Sigmoid colon (tissue), 4 donors: Measurements from ENCODE around the gene FBXL16.

Experiments
- CTCF ChIP-seq, 4 experiments: fragments of 450-650 bp in 3 of 4; fragments of 200-600 bp in 1 of 4; IDR thresholded peaks; one replicate each; pipeline ENCODE4 v1.5.1; 2016 to 2019; ENCODE audit warnings: antibody characterized with exemption in 4 of 4, mild to moderate bottlenecking in 3 of 4, moderate library complexity in 2 of 4
- EP300 ChIP-seq, 4 donors: sonication (generic); formaldehyde crosslinking; IDR thresholded peaks; one replicate each; pipeline ENCODE4 v1.6.1; 2017; ENCODE audit warnings: antibody characterized with exemption in 4 of 4
- POLR2A ChIP-seq, 2 donors: fragments of 450-650 bp; IDR thresholded peaks; one replicate each; pipeline ENCODE4 v1.6.1; 2016; ENCODE audit warnings: antibody characterized with exemption in 2 of 2, mild to moderate bottlenecking in 2 of 2, moderate library complexity in 2 of 2
- POLR2AphosphoS5 ChIP-seq, 4 donors: sonication (generic); formaldehyde crosslinking; IDR thresholded peaks; one replicate each; pipeline ENCODE4 v1.6.1; 2017; ENCODE audit warnings: antibody characterized with exemption in 4 of 4

DNA sequence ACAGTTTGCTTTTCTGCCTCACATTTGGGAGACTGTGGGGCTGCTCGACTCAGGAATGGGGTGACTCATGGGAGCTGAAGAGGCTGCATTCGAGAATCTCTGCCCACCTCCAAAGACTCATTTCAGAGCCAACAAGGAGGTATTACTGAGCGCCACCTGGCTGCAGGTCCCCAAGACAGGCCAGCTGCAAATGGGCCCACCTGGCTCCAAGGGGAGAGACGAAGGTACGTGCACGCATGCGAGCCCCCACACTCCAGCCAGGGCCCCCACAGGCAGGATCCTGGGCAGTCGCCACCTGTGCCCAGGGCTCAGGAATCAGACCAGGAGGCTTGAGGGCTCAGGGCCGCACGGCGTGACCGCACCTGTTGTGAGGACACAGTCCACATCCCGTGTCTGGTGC lies 27.3 kb upstream of the FBXL16 start:
- no peak for TF ChIP-seq CTCF (IDR thresholded peaks at IDR 0.05)
- TF ChIP-seq EP300 (IDR thresholded peaks at IDR 0.05), result no peak
- no peak for TF ChIP-seq POLR2A (IDR thresholded peaks at IDR 0.05)
- no peak for TF ChIP-seq POLR2AphosphoS5 (IDR thresholded peaks at IDR 0.05)
